Loucy (cell line): ENCODE measurements around the gene RUVBL2.
A peak's percentile ranks its signal among the peaks of the same experiment; 100 is the strongest.

ENCODE experiments used
- H2AFZ ChIP-seq: fragments of 200-600 bp; sonication (generic); 2 replicates; pipeline ENCODE4 v1.6.0; 2016; ENCODE audit warnings: antibody characterized with exemption, mild to moderate bottlenecking, low read length, moderate library complexity
- H3F3A ChIP-seq: fragments of 200-600 bp; 2 replicates; pipeline ENCODE4 v1.6.0; 2016; ENCODE audit warnings: antibody characterized with exemption, low read depth, mild to moderate bottlenecking
- H3K27me3 ChIP-seq: fragments of 200-600 bp; sonication (generic); 2 replicates; pipeline ENCODE4 v1.6.1; 2014; ENCODE audit warnings: low read length, mild to moderate bottlenecking; ENCODE audit not compliant: insufficient read depth, poor library complexity, severe bottlenecking
- H3K36me3 ChIP-seq: fragments of 200-600 bp; sonication (generic); 2 replicates; pipeline ENCODE4 v1.6.1; 2016; ENCODE audit warnings: low read length; ENCODE audit not compliant: insufficient read depth
- H3K4me1 ChIP-seq: fragments of 200-600 bp; sonication (generic); 2 replicates; pipeline ENCODE4 v1.5.1; 2014; ENCODE audit warnings: low read length, mild to moderate bottlenecking; ENCODE audit not compliant: insufficient read depth, poor library complexity, severe bottlenecking
- H3K4me2 ChIP-seq: fragments of 200-600 bp; sonication (generic); 2 replicates; pipeline ENCODE4 v1.6.0; 2014; ENCODE audit warnings: antibody characterized with exemption, low read length, low read depth, mild to moderate bottlenecking; ENCODE audit not compliant: poor library complexity, severe bottlenecking
- H3K4me3 ChIP-seq: fragments of 200-600 bp; sonication (generic); 2 replicates; pipeline ENCODE4 v1.5.1; 2014; ENCODE audit warnings: low read length, mild to moderate bottlenecking, mixed read lengths; ENCODE audit not compliant: poor library complexity, severe bottlenecking
- H3K79me2 ChIP-seq: fragments of 200-600 bp; sonication (generic); 2 replicates; pipeline ENCODE4 v1.6.1; 2014; ENCODE audit warnings: low read length; ENCODE audit not compliant: insufficient read depth
- H3K9ac ChIP-seq: fragments of 200-600 bp; sonication (generic); 2 replicates; pipeline ENCODE4 v1.6.0; 2014; ENCODE audit warnings: mild to moderate bottlenecking, low read depth, low read length, moderate library complexity; ENCODE audit not compliant: poor library complexity, severe bottlenecking
- H3K9me2 ChIP-seq: fragments of 200-600 bp; sonication (generic); replicated peaks from 2 replicates; pipeline ENCODE4 v1.6.1; 2016; ENCODE audit warnings: low read depth, low read length, mixed read lengths
- H3K9me3 ChIP-seq: fragments of 200-600 bp; sonication (generic); 2 replicates; pipeline ENCODE4 v1.6.1; 2014; ENCODE audit warnings: mild to moderate bottlenecking, antibody characterized with exemption, low read length, low read depth; ENCODE audit not compliant: insufficient read depth
- H4K20me1 ChIP-seq: fragments of 200-600 bp; sonication (generic); 2 replicates; pipeline ENCODE4 v1.6.0; 2014; ENCODE audit warnings: antibody characterized with exemption, low read length, mild to moderate bottlenecking; ENCODE audit not compliant: insufficient read depth, poor library complexity, severe bottlenecking
- EZH2phosphoT487 ChIP-seq: fragments of 200-600 bp; IDR thresholded peaks from 2 replicates; pipeline ENCODE4 v1.6.1; 2018; ENCODE audit warnings: antibody characterized with exemption, mild to moderate bottlenecking, moderate library complexity, borderline replicate concordance
- TF ChIP-seq, protein P1 (sequence below): fragments of 200-600 bp; sonication (generic); conservative IDR thresholded peaks from 2 replicates; pipeline ENCODE4 v1.5.1; 2014; ENCODE audit warnings: mild to moderate bottlenecking, antibody characterized with exemption, low read length

The RUVBL2 gene

DNA sequence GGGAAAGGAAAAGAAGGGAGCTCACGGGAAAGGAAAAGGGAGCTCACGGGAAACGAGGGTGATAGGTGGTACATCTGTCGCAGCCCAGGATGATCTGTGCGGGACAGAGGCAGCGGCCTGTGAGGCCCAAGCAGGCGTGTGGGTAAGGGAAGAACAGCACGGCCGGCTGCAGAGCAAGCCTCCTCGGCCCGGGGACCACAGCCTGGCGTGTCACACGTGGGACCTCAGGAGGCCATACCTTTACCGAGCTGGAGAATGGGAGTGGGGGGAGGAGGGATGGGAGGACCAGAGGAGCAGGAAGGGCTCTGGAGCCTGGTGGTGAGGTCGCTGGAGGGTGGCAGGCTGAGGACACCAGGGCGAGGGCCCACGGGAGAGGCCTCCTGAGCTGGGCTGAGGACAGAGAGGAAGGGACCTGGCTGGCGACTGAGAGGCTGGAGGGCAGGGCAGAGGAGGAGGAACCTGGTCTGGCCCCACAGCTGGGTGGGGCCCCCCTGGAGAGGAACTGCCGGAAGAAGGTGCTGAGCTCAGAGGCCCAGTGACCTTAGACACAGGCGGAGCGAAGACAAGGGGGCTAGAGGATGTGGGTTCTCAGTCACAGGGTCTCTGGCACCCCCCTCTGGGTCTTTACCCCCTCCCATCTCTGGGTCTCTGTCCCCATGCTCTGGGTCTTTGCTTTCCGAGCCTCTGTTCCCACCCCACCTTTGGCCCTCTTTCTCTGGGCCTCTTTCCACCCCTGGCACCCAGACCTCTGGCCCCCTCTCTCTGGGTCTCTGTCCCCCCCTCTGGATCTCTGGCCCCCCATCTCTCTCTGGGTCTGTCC is 31.4 kb upstream of the RUVBL2 start:
- H3K79me2 ChIP-seq, result peaks cover 34% of the 10 kb centered on the region
- H3K9ac ChIP-seq, result peak overlapping the region; percentile 84
- peak overlapping the region; percentile 38 for H3K4me2 ChIP-seq
- H3K4me1 ChIP-seq, result peaks cover 32% of the 10 kb centered on the region
- H3K27me3 ChIP-seq, result no peaks in the 10 kb centered on the region
- no peaks in the 10 kb centered on the region for H3F3A ChIP-seq
- TF ChIP-seq, protein P1, sequence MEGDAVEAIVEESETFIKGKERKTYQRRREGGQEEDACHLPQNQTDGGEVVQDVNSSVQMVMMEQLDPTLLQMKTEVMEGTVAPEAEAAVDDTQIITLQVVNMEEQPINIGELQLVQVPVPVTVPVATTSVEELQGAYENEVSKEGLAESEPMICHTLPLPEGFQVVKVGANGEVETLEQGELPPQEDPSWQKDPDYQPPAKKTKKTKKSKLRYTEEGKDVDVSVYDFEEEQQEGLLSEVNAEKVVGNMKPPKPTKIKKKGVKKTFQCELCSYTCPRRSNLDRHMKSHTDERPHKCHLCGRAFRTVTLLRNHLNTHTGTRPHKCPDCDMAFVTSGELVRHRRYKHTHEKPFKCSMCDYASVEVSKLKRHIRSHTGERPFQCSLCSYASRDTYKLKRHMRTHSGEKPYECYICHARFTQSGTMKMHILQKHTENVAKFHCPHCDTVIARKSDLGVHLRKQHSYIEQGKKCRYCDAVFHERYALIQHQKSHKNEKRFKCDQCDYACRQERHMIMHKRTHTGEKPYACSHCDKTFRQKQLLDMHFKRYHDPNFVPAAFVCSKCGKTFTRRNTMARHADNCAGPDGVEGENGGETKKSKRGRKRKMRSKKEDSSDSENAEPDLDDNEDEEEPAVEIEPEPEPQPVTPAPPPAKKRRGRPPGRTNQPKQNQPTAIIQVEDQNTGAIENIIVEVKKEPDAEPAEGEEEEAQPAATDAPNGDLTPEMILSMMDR, result no peak
- TF ChIP-seq EZH2phosphoT487, result no peak
- H3K9me2 ChIP-seq, result no peaks in the 10 kb centered on the region
- no peaks in the 10 kb centered on the region for H3K36me3 ChIP-seq
- no peak overlapping the region for H2AFZ ChIP-seq
- H3K9me3 ChIP-seq, result no peaks in the 10 kb centered on the region
- peaks cover 13% of the 10 kb centered on the region for H4K20me1 ChIP-seq
- no peak overlapping the region for H3K4me3 ChIP-seq

DNA sequence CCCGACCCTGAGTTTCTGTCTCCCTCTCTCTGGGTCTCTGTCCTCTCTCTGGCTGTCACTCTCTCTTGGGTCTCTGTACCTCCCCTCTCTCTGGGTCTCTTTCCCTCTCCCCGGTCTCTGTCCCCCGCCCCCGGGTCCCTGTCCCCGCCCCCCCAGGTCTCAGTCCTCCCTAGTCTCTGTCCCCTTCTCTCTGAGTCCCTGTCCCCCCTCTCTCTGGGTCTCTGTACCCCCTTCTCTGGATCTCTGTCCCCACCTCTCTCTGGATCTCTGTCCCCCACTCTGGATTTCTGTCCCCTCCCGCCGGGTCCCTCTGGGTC is 30.9 kb upstream of the RUVBL2 start:
- Histone ChIP-seq H3K36me3 (no peaks in the 10 kb centered on the region), H3K79me2 (peaks cover 31% of the 10 kb centered on the region), H3K27me3 (no peaks in the 10 kb centered on the region), H4K20me1 (peaks cover 13% of the 10 kb centered on the region), H3K4me3 (no peak overlapping the region), H3K9me3 (no peaks in the 10 kb centered on the region), H3K4me2 (peak overlapping the region; percentile 97), H3K9ac (peak overlapping the region; percentile 84), H3F3A (no peaks in the 10 kb centered on the region), H2AFZ (no peak overlapping the region), H3K9me2 (no peaks in the 10 kb centered on the region), H3K4me1 (peaks cover 32% of the 10 kb centered on the region)
- TF ChIP-seq EZH2phosphoT487, result no peak
- TF ChIP-seq, protein P1, result no peak

DNA sequence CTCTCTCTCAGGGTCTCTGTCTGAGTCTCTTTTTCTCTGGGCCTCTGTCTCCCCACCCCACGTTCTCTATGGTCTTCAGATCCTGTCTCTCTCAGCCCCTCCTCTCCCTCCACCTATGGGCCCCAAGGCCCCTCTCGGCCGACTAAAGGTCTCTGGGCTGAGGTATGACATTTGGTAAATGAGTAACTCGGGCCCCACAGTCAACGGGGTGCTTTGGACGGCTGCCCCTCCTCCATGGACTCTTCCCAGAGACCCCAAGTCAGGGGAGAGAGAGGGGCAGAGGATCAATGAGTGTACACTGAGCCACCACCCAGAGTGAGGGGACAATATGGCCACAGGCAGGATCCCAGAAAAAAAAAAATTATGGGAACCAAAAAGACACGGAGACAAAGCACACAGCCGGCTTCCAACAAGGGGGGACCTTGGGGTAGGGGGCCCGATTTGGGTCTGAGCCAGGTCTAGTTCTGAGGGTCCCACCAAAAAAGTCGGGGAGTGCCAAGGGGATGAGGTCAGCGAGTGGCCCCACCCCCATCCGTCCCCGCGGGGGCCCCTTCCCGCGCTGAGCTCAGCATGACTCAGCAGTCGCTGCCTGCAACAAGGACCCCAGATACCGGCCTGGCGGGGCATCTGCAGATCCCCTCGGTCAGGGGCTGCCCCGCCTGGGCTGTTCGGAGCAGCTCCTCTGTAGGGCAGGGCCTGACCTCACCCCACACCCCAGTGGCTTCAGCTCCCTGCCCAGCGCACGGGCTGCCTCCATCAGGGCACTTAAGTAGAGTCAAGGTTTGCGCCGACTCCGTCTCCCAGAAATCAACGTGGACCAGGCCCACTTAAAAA is 30.1 kb upstream of the RUVBL2 start:
- Histone ChIP-seq H3K4me2 (peak overlapping the region; percentile 97), H3K36me3 (no peaks in the 10 kb centered on the region; the same call in 1 of the 2 replicates), H2AFZ (no peak overlapping the region)

More for the DNA sequence above, 30.1 kb upstream of the RUVBL2 start:
- H3K4me1 ChIP-seq, result peaks cover 32% of the 10 kb centered on the region
- TF ChIP-seq, protein P1, result no peak
- TF ChIP-seq EZH2phosphoT487, result no peak
- no peaks in the 10 kb centered on the region for H3K9me2 ChIP-seq
- peak overlapping the region; percentile 75 for H3K4me3 ChIP-seq
- peak overlapping the region; percentile 84 for H3K9ac ChIP-seq
- H3K27me3 ChIP-seq, result no peaks in the 10 kb centered on the region
- no peaks in the 10 kb centered on the region for H3K9me3 ChIP-seq
- H4K20me1 ChIP-seq, result peaks cover 13% of the 10 kb centered on the region
- H3K79me2 ChIP-seq, result peaks cover 31% of the 10 kb centered on the region
- no peaks in the 10 kb centered on the region for H3F3A ChIP-seq
